ENCODE results near the gene ARHGAP15.

The ARHGAP15 gene

GRCh38 chr2:143466391-143466790 lies 337.2 kb downstream of the ARHGAP15 start:
- DNase-seq, result no peak

- no peak for DNase-seq
Measured at GRCh38 chr2:143467011-143467410, 337.8 kb downstream of the ARHGAP15 start.

- no peak for DNase-seq
Measured at GRCh38 chr2:143468341-143468888, 339.2 kb downstream of the ARHGAP15 start.

- no peak for DNase-seq
Measured at GRCh38 chr2:143469323-143469722, 340.1 kb downstream of the ARHGAP15 start.

- DNase-seq, result no peak
Measured at GRCh38 chr2:143471550-143471949, 342.3 kb downstream of the ARHGAP15 start.

GRCh38 chr2:143473216-143473615 lies 344.0 kb downstream of the ARHGAP15 start:
- no peak for DNase-seq

GRCh38 chr2:143473820-143474219 lies 344.6 kb downstream of the ARHGAP15 start:
- DNase-seq, result no peak

GRCh38 chr2:143474586-143474985 lies 345.4 kb downstream of the ARHGAP15 start:
- no peak for DNase-seq

- DNase-seq, result no peak
Measured at GRCh38 chr2:143475041-143475776, 346.0 kb downstream of the ARHGAP15 start.

- DNase-seq, result no peak
Measured at GRCh38 chr2:143476336-143477087, 347.3 kb downstream of the ARHGAP15 start.

GRCh38 chr2:143477714-143478443 lies 348.7 kb downstream of the ARHGAP15 start:
- DNase-seq, result no peak

- DNase-seq, result no peak
Measured at GRCh38 chr2:143480086-143480485, 350.9 kb downstream of the ARHGAP15 start.

GRCh38 chr2:143480601-143481236 lies 351.5 kb downstream of the ARHGAP15 start:
- DNase-seq, result no peak

GRCh38 chr2:143481237-143481623 lies 352.0 kb downstream of the ARHGAP15 start:
- no peak for DNase-seq

- no peak for DNase-seq
Measured at GRCh38 chr2:143481733-143482132, 352.5 kb downstream of the ARHGAP15 start.

- DNase-seq, result no peak
Measured at GRCh38 chr2:143482316-143482715, 353.1 kb downstream of the ARHGAP15 start.

- DNase-seq, result no peak
Measured at GRCh38 chr2:143482771-143483170, 353.6 kb downstream of the ARHGAP15 start.

- DNase-seq, result no peak
Measured at GRCh38 chr2:143486976-143487375, 357.8 kb downstream of the ARHGAP15 start.

GRCh38 chr2:143489145-143489544 lies 359.9 kb downstream of the ARHGAP15 start:
- no peak for DNase-seq

- DNase-seq, result no peak
Measured at GRCh38 chr2:143491131-143491530, 361.9 kb downstream of the ARHGAP15 start.

GRCh38 chr2:143493339-143493738 lies 364.1 kb downstream of the ARHGAP15 start:
- DNase-seq, result no peak

GRCh38 chr2:143497726-143498125 lies 368.5 kb downstream of the ARHGAP15 start:
- no peak for DNase-seq

- no peak for DNase-seq
Measured at GRCh38 chr2:143498496-143498895, 369.3 kb downstream of the ARHGAP15 start.
